AG04449 (cell line): Measurements from ENCODE around the gene MAFF.
"Not testable (repeated sequence)": the region's sequence is repeated elsewhere in the genome, so short reads cannot be mapped to it uniquely, and the experiment has no call there.

Experiments
- CTCF ChIA-PET: fragments of 350-600 bp; formaldehyde crosslinking; extraction: SDS; loops from one replicate; lab custom pipeline; 2021; ENCODE audit warnings: antibody characterized with exemption; lab: Yijun Ruan, JAX
- POLR2A ChIA-PET: fragments of 400-600, 350-600 bp; formaldehyde crosslinking; extraction: SDS; loops from one replicate; lab custom pipeline; 2020; ENCODE audit warnings: antibody characterized with exemption, inconsistent platforms; lab: Yijun Ruan, JAX
- DNase-seq: peaks from one replicate; pipeline ENCODE4 v3.0.0-alpha.2; 2010; ENCODE audit warnings: low read depth, low spot score
- H3K4me3 ChIP-seq: 2 replicates; pipeline ENCODE4 v1.5.1; 2011; ENCODE audit warnings: low read depth, mild to moderate bottlenecking, control low read depth, low read length
- CTCF ChIP-seq: IDR thresholded peaks from one replicate; pipeline ENCODE4 v1.5.1; 2011; ENCODE audit warnings: mild to moderate bottlenecking, moderate library complexity, low read length, control low read depth, inconsistent platforms; ENCODE audit not compliant: insufficient read depth; ENCODE audit errors: missing control alignments

Gene MAFF

GRCh38 chr22:38176170-38176741 is 25.5 kb upstream of the MAFF start:
- ChIA-PET CTCF (interaction anchor here (1.6 to 2.3 kb wide), 2 partner anchors 62 to 79 kb away, joined by 4 to 9 read pairs; no protein-coding TSS in a partner anchor), POLR2A (no interaction called here)
- no peak for TF ChIP-seq CTCF
- no peak overlapping the region for H3K4me3 ChIP-seq
- DNase-seq = peak; percentile 41

- no peak for DNase-seq
- ChIA-PET CTCF (interaction anchor here (1.0 to 2.3 kb wide), 2 partner anchors 62 kb away, joined by 3 to 9 read pairs; no protein-coding TSS in a partner anchor), POLR2A (no interaction called here)
- H3K4me3 ChIP-seq = no peak overlapping the region
- TF ChIP-seq CTCF = no peak
These were observed 24.8 kb upstream of the MAFF start for GRCh38 chr22:38177044-38177443.

GRCh38 chr22:38177571-38177925 is 24.2 kb upstream of the MAFF start:
- POLR2A ChIA-PET, DNase-seq, H3K4me3 ChIP-seq: not testable (repeated sequence)
- CTCF ChIA-PET = interaction anchor here (1.0 kb wide), 1 partner anchor 63 kb away, joined by 3 read pairs; no protein-coding TSS in a partner anchor

GRCh38 chr22:38177926-38178604 is 23.7 kb upstream of the MAFF start:
- H3K4me3 ChIP-seq = no peak overlapping the region
- ChIA-PET CTCF (interaction anchor here (0.8 to 2.4 kb wide), 4 partner anchors 14 to 63 kb away, joined by 3 to 13 read pairs (median 3); no protein-coding TSS in a partner anchor), POLR2A (no interaction called here)
- DNase-seq = no peak
- no peak for TF ChIP-seq CTCF

GRCh38 chr22:38178605-38178937 is 23.2 kb upstream of the MAFF start:
- DNase-seq, POLR2A ChIA-PET, H3K4me3 ChIP-seq: not testable (repeated sequence)
- CTCF ChIA-PET = interaction anchor here (0.8 to 2.4 kb wide), 3 partner anchors 13 to 64 kb away, joined by 3 to 13 read pairs (median 3); no protein-coding TSS in a partner anchor

GRCh38 chr22:38180841-38181452 is 20.8 kb upstream of the MAFF start:
- TF ChIP-seq CTCF = no peak
- POLR2A ChIA-PET = interaction anchor here (0.6 kb wide), 1 partner anchor 30 kb away, joined by 3 read pairs; no protein-coding TSS in a partner anchor
- peak overlapping the region; percentile 69 for H3K4me3 ChIP-seq
- CTCF ChIA-PET = interaction anchor here (2.4 kb wide), 1 partner anchor 66 kb away, joined by 13 read pairs; no protein-coding TSS in a partner anchor
- no peak for DNase-seq
